ENCODE data around the gene COL6A1.
"Not testable (repeated sequence)": the region's sequence is repeated elsewhere in the genome, so short reads cannot be mapped to it uniquely, and the experiment has no call there.

Gene COL6A1

DNA sequence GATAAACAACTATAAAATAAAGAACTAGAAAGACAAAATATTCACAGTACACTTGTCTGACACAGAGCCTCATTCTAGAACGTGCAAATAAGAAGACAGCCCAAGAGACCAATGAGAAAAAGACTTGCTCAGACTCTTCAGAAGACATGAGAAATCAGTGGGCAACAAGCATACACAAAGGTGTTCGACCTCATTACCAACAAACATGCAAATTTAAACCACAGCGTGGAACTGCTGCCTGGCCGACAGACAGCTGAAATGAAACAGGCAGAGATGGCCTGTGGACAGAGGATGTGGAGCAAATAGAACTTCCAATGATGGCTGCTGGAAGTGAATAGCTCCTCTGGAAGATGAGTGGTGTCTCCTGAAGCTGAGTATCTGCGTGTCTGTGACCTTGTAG is 22.4 kb upstream of the COL6A1 start:
- TF ChIP-seq, protein P1, sequence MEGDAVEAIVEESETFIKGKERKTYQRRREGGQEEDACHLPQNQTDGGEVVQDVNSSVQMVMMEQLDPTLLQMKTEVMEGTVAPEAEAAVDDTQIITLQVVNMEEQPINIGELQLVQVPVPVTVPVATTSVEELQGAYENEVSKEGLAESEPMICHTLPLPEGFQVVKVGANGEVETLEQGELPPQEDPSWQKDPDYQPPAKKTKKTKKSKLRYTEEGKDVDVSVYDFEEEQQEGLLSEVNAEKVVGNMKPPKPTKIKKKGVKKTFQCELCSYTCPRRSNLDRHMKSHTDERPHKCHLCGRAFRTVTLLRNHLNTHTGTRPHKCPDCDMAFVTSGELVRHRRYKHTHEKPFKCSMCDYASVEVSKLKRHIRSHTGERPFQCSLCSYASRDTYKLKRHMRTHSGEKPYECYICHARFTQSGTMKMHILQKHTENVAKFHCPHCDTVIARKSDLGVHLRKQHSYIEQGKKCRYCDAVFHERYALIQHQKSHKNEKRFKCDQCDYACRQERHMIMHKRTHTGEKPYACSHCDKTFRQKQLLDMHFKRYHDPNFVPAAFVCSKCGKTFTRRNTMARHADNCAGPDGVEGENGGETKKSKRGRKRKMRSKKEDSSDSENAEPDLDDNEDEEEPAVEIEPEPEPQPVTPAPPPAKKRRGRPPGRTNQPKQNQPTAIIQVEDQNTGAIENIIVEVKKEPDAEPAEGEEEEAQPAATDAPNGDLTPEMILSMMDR (IDR thresholded peaks at IDR 0.05; ENCODE audit: control insufficient read depth, extremely low read depth, insufficient read depth): no peak
- DNase-seq (ENCODE audit: low read depth): no peak
- no peak overlapping the region for H3K4me3 ChIP-seq (ENCODE audit: low read depth, low read length)

DNA sequence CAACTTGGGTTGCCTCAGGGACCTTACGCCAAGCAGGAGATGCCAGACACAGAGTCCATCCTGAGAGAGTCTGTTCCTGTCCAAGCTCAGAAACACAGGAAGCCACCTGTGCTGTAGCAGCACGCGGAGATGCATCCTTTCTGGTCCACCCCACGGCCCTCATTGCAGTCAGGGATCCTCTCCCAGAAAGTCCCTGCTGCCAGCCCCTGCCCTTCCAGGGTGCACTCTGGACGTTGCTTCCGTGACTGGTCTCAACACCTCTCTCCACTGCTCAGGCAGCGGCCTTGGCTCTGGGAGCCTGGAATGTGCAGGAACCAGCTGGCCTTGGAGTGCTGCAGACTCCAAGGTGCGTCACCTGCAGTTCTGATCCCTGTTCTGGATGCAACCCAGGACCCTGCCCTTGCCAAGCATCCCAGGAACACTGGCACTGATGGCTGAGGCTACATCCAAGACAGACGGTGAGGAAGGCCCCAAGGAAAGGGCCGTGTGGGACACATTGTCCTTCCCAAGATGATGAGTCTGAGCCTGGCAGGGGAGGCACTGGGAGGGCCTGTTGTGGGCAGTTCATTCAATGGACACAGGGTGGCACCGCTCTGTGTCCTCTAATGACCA is 21.7 kb upstream of the COL6A1 start:
- DNase-seq (ENCODE audit: low read depth): no peak
- TF ChIP-seq, protein P1 (IDR thresholded peaks at IDR 0.05; ENCODE audit: control insufficient read depth, extremely low read depth, insufficient read depth): no peak
- H3K4me3 ChIP-seq (ENCODE audit: low read depth, low read length): no peak overlapping the region

DNA sequence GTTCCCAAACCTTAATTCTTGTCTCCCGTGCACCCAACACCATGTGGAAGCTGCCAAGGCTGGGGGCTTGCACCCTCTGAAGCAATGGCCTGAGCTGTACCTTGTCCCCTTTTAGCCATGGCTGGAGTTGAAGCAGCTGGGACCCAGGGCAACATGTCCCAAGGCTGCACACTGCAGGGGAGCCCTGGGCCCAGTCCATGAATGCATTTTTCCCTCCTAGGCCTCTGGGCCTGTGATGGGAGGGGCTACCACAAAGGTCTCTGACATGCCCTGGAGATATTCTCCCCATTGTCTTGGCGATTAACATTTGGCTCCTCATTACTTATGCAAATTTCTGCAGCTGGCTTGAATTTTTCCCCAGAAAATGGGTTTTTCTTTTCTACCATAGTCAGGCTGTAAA is 20.2 kb upstream of the COL6A1 start:
- DNase-seq (ENCODE audit: low read depth); H3K4me3 ChIP-seq (ENCODE audit: low read depth, low read length): not testable (repeated sequence)

DNA sequence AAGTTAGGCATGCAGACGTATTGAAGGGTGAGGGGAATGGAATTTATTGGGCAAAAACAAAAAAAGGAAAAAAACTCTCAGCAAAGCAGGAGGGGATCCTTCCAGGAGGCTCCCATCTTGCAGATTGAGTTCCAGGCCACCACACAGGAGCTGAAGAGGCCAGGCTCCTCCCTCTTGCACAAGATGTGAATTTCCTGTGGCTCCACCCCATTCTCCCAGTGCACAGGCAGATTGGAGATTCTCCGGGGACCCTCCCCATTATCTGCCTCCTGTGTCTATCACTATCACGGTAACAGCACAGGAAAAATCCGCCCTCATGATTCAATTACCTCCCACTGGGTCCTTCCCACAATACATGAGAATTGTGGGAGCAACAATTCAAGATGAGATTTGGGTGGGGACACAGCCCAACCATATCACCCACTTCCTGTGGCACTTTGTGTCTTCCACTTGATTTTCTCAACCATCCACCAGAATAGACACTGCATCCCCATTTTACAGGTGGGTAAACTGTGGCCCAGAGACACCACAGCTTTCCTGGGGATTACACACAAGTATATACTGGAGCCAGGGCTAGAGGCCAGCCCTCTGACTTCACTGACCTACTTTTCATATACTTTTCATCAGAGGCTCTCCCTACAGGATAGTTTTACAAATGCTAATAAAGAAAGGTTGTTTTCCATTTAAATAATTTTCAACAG is 18.9 kb upstream of the COL6A1 start:
- no peak for DNase-seq (ENCODE audit: low read depth)
- H3K4me3 ChIP-seq (ENCODE audit: low read depth, low read length): no peak overlapping the region
- TF ChIP-seq, protein P1 (IDR thresholded peaks at IDR 0.05; ENCODE audit: control insufficient read depth, extremely low read depth, insufficient read depth): no peak

DNA sequence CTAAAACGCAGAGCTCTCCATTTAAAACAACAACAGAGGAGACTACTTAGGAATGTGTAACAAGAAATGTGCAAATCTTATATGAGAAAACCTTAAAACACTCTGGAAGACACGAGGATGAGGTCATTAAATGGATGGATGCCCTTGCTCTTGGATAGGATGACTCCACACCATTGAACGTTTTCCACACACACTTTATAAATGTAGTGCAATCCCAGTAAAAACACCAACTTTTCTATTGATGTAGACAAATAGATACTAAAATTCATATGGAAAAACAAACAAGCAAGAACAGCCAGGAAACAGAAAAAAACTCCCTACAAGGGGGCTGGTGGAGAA is 18.4 kb upstream of the COL6A1 start:
- no peak for DNase-seq (ENCODE audit: low read depth)
- TF ChIP-seq, protein P1 (IDR thresholded peaks at IDR 0.05; ENCODE audit: control insufficient read depth, extremely low read depth, insufficient read depth): no peak
- no peak overlapping the region for H3K4me3 ChIP-seq (ENCODE audit: low read depth, low read length)

DNA sequence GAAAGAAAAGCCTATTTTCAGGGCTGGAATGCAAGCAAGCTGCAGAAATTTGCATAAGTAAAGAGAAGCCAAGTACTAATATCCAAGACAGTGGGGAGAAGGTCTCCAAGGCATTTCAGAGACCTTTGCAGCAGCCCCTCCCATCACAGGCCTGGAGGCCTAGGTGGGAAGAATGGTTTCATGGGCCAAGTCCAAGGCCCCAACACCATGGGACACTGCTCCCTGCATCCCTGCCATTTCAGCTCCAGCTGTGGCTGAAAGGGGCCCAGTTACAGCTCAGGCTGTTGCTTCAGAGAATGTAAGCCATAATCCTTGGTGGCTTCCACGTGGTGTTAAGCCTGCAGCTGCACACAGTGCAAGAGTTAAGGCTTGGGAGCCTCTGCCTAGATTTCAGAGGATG is 16.9 kb upstream of the COL6A1 start:
- TF ChIP-seq, protein P1 (IDR thresholded peaks at IDR 0.05; ENCODE audit: control insufficient read depth, extremely low read depth, insufficient read depth): no peak
- H3K4me3 ChIP-seq (ENCODE audit: low read depth, low read length): no peak overlapping the region
- no peak for DNase-seq (ENCODE audit: low read depth)

DNA sequence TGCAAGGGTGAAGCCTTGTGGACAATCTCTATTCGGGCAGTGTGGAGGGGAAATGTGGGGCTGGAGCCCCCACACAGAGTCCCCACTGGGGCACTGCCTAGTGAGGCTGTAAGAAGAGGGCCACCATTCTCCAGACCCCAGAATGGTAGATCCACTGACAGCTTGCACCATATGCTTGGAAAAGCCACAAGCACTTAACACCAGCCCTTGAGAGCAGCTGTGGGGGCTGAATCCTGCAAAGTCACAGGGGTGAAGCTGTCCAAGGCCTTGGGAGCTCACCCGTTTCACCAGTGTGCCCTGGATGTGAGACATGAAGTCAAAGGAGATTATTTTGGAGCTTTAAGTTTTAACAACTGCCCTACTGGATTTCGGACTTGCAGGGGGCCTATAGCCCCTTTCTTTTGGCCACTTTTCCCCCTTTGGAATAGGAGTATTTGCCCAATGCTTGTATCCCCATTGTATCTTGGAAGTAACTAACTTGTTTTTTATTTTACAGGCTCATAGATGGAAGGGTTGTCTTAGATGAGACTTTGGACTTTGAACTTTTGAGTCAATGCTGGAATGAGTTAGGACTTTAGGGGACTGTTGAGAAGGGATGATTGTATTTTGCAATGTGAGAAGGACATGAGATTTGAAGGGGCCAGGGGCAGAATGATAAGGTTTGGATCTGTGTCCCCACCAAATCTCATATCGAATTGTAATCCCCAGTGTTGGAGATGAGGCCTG is 16.3 kb upstream of the COL6A1 start:
- DNase-seq (ENCODE audit: low read depth): no peak
- TF ChIP-seq, protein P1 (IDR thresholded peaks at IDR 0.05; ENCODE audit: control insufficient read depth, extremely low read depth, insufficient read depth): no peak
- H3K4me3 ChIP-seq (ENCODE audit: low read depth, low read length): no peak overlapping the region
